Astrocyte (in vitro differentiated cells and primary cell): ENCODE measurements around the gene CTSL. TPM values are rescaled to one million over a fixed set of nuclear protein-coding genes. Genes with fewer than 3 reads are reported as not detected.

ENCODE experiments used
- DNase-seq: peaks from one replicate; pipeline ENCODE4 v3.0.0-alpha.2; 2010; ENCODE audit warnings: low read depth
- FAIRE-seq: peaks from 2 replicates; lab custom pipeline; 2011; peaks lifted over from hg19 to GRCh38; lab: Jason Lieb, UNC
- H2AFZ ChIP-seq: 2 replicates; pipeline ENCODE4 v1.6.0; 2012; ENCODE audit warnings: low read depth, low read length, inconsistent platforms
- H3K27ac ChIP-seq: 2 replicates; pipeline ENCODE4 v1.5.1; 2011; ENCODE audit warnings: low read depth, low read length, inconsistent platforms
- H3K27me3 ChIP-seq: 2 replicates; pipeline ENCODE4 v1.6.0; 2011; ENCODE audit warnings: low read length, inconsistent platforms; ENCODE audit not compliant: insufficient read depth
- H3K36me3 ChIP-seq: 2 replicates; pipeline ENCODE4 v1.5.1; 2011; ENCODE audit warnings: low read length, inconsistent platforms; ENCODE audit not compliant: insufficient read depth
- H3K4me1 ChIP-seq: 2 replicates; pipeline ENCODE4 v1.5.1; 2011; ENCODE audit warnings: low read length, inconsistent platforms; ENCODE audit not compliant: insufficient read depth
- H3K4me2 ChIP-seq: 2 replicates; pipeline ENCODE4 v1.6.0; 2012; ENCODE audit warnings: low read length, inconsistent platforms
- H3K4me3 ChIP-seq: 2 replicates; pipeline ENCODE4 v1.5.1; 2011; ENCODE audit warnings: low read depth, mild to moderate bottlenecking, low read length, inconsistent platforms; ENCODE audit not compliant: insufficient read depth
- H3K79me2 ChIP-seq: 2 replicates; pipeline ENCODE4 v1.6.0; 2012; ENCODE audit warnings: mild to moderate bottlenecking, low read length, inconsistent platforms; ENCODE audit not compliant: insufficient read depth
- H3K9ac ChIP-seq: 2 replicates; pipeline ENCODE4 v1.6.0; 2012; ENCODE audit warnings: mild to moderate bottlenecking, low read length, inconsistent platforms
- H3K9me3 ChIP-seq: 2 replicates; pipeline ENCODE4 v1.5.1; 2012; ENCODE audit warnings: low read depth, mild to moderate bottlenecking, low read length, inconsistent platforms; ENCODE audit not compliant: insufficient read depth
- H4K20me1 ChIP-seq: 2 replicates; pipeline ENCODE4 v1.6.0; 2012; ENCODE audit warnings: low read length, inconsistent platforms; ENCODE audit not compliant: insufficient read depth
- H3K27ac Mint-ChIP-seq: one replicate; pipeline ENCODE4 v1.8.0; 2021; ENCODE audit warnings: mild to moderate bottlenecking, mixed read lengths; ENCODE audit not compliant: unreplicated experiment
- H3K27me3 Mint-ChIP-seq: one replicate; pipeline ENCODE4 v1.8.0; 2021; ENCODE audit warnings: low read depth, mixed read lengths; ENCODE audit not compliant: unreplicated experiment
- H3K36me3 Mint-ChIP-seq: one replicate; pipeline ENCODE4 v1.8.0; 2021; ENCODE audit warnings: low read depth, mixed read lengths; ENCODE audit not compliant: unreplicated experiment
- H3K4me1 Mint-ChIP-seq: one replicate; pipeline ENCODE4 v1.8.0; 2021; ENCODE audit warnings: low read depth, mixed read lengths; ENCODE audit not compliant: unreplicated experiment
- H3K4me3 Mint-ChIP-seq: one replicate; pipeline ENCODE4 v1.8.0; 2021; ENCODE audit warnings: mild to moderate bottlenecking, moderate library complexity, mixed read lengths; ENCODE audit not compliant: unreplicated experiment
- H3K9me3 Mint-ChIP-seq: one replicate; pipeline ENCODE4 v1.8.0; 2021; ENCODE audit warnings: mild to moderate bottlenecking, mixed read lengths; ENCODE audit not compliant: unreplicated experiment
- EZH2 ChIP-seq: IDR thresholded peaks from 2 replicates; pipeline ENCODE4 v1.6.1; 2012; ENCODE audit warnings: mild to moderate bottlenecking, low read length, inconsistent platforms; ENCODE audit not compliant: insufficient read depth
- total RNA-seq: library from RNA; stranded (reverse); gene quantifications from 2 replicates; pipeline ENCODE4 v1.2.1, GENCODE V29; 2021
- TF ChIP-seq, protein P1 (sequence below): IDR thresholded peaks from 2 replicates; pipeline ENCODE4 v1.5.1; 2011; ENCODE audit warnings: low read depth, mild to moderate bottlenecking, inconsistent platforms, low read length, moderate library complexity; ENCODE audit not compliant: insufficient read depth

CTSL gene
- total RNA-seq, 1 donor from 2014 or later, result 94.9 TPM

DNA sequence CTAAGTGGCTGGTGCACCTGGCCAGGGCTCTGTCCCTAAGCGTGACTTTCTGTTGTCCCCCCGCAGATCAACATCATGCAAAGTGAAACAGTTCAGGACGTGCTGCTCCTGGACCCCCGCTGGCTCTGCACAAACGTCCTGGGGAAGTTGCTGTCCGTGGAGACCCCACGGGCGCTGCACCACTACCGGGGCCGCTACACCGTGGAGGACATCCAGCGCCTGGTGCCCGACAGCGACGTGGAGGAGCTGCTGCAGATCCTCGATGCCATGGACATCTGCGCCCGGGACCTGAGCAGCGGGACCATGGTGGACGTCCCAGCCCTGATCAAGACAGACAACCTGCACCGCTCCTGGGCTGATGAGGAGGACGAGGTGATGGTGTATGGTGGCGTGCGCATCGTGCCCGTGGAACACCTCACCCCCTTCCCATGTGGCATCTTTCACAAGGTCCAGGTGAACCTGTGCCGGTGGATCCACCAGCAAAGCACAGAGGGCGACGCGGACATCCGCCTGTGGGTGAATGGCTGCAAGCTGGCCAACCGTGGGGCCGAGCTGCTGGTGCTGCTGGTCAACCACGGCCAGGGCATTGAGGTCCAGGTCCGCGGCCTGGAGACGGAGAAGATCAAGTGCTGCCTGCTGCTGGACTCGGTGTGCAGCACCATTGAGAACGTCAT lies 19.7 kb upstream of the CTSL start:
- Mint-ChIP-seq H3K4me1 (peaks cover 12% of the 10 kb centered on the region), H3K27me3 (no peaks in the 10 kb centered on the region), H3K9me3 (no peaks in the 10 kb centered on the region), H3K27ac (no peak overlapping the region), H3K4me3 (peak overlapping the region; percentile 45), H3K36me3 (peaks cover 14% of the 10 kb centered on the region)
- H3K4me2 ChIP-seq, result no peak overlapping the region
- no peak for FAIRE-seq
- peaks cover 11% of the 10 kb centered on the region for H3K4me1 ChIP-seq
- no peak for DNase-seq
- H3K4me3 ChIP-seq, result no peak overlapping the region
- no peaks in the 10 kb centered on the region for H3K9me3 ChIP-seq
- no peaks in the 10 kb centered on the region for H3K36me3 ChIP-seq
- H3K27me3 ChIP-seq, result no peaks in the 10 kb centered on the region
- H3K9ac ChIP-seq, result no peak overlapping the region
- TF ChIP-seq, protein P1, sequence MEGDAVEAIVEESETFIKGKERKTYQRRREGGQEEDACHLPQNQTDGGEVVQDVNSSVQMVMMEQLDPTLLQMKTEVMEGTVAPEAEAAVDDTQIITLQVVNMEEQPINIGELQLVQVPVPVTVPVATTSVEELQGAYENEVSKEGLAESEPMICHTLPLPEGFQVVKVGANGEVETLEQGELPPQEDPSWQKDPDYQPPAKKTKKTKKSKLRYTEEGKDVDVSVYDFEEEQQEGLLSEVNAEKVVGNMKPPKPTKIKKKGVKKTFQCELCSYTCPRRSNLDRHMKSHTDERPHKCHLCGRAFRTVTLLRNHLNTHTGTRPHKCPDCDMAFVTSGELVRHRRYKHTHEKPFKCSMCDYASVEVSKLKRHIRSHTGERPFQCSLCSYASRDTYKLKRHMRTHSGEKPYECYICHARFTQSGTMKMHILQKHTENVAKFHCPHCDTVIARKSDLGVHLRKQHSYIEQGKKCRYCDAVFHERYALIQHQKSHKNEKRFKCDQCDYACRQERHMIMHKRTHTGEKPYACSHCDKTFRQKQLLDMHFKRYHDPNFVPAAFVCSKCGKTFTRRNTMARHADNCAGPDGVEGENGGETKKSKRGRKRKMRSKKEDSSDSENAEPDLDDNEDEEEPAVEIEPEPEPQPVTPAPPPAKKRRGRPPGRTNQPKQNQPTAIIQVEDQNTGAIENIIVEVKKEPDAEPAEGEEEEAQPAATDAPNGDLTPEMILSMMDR, result no peak
- no peak for TF ChIP-seq EZH2
- H2AFZ ChIP-seq, result no peak overlapping the region
- H4K20me1 ChIP-seq, result no peaks in the 10 kb centered on the region
- no peak overlapping the region for H3K27ac ChIP-seq
- H3K79me2 ChIP-seq, result no peaks in the 10 kb centered on the region

DNA sequence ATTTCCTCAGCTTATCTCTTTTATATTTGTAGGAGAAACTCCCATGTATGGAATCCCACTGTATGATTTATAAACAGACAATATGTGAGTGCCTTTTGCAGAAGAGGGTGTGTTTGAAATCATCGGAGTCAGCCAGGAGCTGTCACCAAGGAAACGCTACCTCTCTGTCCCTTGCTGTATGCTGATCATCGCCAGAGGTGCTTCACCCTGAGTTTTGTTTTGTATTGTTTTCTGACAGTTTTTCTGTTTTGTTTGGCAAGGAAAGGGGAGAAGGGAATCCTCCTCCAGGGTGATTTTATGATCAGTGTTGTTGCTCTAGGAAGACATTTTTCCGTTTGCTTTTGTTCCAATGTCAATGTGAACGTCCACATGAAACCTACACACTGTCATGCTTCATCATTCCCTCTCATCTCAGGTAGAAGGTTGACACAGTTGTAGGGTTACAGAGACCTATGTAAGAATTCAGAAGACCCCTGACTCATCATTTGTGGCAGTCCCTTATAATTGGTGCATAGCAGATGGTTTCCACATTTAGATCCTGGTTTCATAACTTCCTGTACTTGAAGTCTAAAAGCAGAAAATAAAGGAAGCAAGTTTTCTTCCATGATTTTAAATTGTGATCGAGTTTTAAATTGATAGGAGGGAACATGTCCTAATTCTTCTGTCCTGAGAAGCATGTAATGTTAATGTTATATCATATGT lies 18.0 kb upstream of the CTSL start:
- Histone ChIP-seq H3K4me1 (peaks cover 21% of the 10 kb centered on the region), H3K4me2 (no peak overlapping the region), H3K9ac (no peak overlapping the region), H3K36me3 (no peaks in the 10 kb centered on the region), H3K9me3 (no peaks in the 10 kb centered on the region), H3K27me3 (no peaks in the 10 kb centered on the region), H3K27ac (no peak overlapping the region), H3K79me2 (no peaks in the 10 kb centered on the region), H2AFZ (no peak overlapping the region), H4K20me1 (no peaks in the 10 kb centered on the region), H3K4me3 (no peak overlapping the region)
- Mint-ChIP-seq H3K27ac (no peak overlapping the region), H3K27me3 (no peaks in the 10 kb centered on the region), H3K9me3 (no peaks in the 10 kb centered on the region), H3K4me1 (peaks cover 23% of the 10 kb centered on the region), H3K4me3 (no peak overlapping the region), H3K36me3 (peaks cover 14% of the 10 kb centered on the region)
- FAIRE-seq (peak; percentile 37), DNase-seq (no peak)
- TF ChIP-seq, protein P1, result no peak
- TF ChIP-seq EZH2, result no peak

DNA sequence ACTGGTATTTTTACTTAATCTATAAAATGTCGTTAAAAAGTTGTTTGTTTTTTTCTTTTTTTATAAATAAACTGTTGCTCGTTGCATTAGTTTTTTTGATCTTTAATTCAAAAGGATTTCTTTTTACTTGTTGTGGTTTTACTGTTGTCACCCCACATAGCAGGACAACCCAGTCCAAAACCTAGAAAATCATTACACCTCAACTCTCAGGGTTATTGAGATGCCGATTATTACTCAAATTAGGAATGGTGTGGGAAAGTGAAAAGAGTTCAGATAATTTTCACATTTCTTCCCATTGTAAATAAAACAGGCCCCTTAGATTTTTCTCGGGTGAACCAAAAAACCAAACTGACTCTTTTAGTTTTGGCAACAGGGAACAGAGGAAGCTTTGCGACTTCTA lies 17.4 kb upstream of the CTSL start:
- Histone ChIP-seq H3K36me3 (no peaks in the 10 kb centered on the region), H3K4me1 (peaks cover 23% of the 10 kb centered on the region), H3K4me2 (no peak overlapping the region), H3K79me2 (no peaks in the 10 kb centered on the region), H3K9me3 (no peaks in the 10 kb centered on the region), H3K4me3 (no peak overlapping the region), H3K27ac (no peak overlapping the region), H3K27me3 (no peaks in the 10 kb centered on the region), H2AFZ (no peak overlapping the region), H4K20me1 (no peaks in the 10 kb centered on the region), H3K9ac (no peak overlapping the region)
- DNase-seq, result no peak
- peaks cover 14% of the 10 kb centered on the region for H3K36me3 Mint-ChIP-seq
- H3K4me1 Mint-ChIP-seq, result peaks cover 25% of the 10 kb centered on the region
- no peaks in the 10 kb centered on the region for H3K9me3 Mint-ChIP-seq
- H3K27me3 Mint-ChIP-seq, result no peaks in the 10 kb centered on the region
- TF ChIP-seq, protein P1, result no peak
- TF ChIP-seq EZH2, result no peak
- no peak overlapping the region for H3K4me3 Mint-ChIP-seq
- FAIRE-seq, result no peak
- H3K27ac Mint-ChIP-seq, result no peak overlapping the region
